ENCODE results near the gene RPL18. TPM values are rescaled to one million over a fixed set of nuclear protein-coding genes. Genes with fewer than 3 reads are reported as not detected.
"Not testable (repeated sequence)": the region's sequence is repeated elsewhere in the genome, so short reads cannot be mapped to it uniquely, and the experiment has no call there.

Gene RPL18
- total RNA-seq, 2 donors from 2014 or later: 1,120 to 1,389 TPM

DNA sequence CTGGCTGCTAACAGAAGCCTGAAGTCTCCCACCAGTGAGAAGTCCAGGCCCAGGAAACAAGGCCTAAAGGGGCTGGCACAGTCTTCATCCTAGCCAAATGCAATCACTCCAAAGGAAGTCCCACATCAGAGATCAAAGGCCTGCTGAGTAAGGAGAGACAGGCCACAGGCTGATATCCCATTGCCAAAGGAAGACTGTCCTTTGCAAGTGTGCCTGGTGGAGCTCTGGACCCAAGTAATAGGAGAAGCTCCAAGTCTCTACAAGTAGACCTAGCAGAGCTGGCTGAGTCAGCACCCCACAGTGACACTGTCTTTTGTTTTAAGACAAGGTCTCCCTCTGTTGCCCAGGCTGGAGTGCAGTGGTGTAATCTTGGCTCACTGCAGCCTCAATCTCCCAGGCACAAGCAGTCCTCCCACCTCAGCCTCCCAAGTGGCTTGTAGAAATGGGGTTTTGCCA lies 13.7 kb upstream of the RPL18 start:
- TF ChIP-seq, protein P1, sequence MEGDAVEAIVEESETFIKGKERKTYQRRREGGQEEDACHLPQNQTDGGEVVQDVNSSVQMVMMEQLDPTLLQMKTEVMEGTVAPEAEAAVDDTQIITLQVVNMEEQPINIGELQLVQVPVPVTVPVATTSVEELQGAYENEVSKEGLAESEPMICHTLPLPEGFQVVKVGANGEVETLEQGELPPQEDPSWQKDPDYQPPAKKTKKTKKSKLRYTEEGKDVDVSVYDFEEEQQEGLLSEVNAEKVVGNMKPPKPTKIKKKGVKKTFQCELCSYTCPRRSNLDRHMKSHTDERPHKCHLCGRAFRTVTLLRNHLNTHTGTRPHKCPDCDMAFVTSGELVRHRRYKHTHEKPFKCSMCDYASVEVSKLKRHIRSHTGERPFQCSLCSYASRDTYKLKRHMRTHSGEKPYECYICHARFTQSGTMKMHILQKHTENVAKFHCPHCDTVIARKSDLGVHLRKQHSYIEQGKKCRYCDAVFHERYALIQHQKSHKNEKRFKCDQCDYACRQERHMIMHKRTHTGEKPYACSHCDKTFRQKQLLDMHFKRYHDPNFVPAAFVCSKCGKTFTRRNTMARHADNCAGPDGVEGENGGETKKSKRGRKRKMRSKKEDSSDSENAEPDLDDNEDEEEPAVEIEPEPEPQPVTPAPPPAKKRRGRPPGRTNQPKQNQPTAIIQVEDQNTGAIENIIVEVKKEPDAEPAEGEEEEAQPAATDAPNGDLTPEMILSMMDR (IDR thresholded peaks at IDR 0.05): no peak
- H3K9me3 ChIP-seq: no peaks in the 10 kb centered on the region
- ATAC-seq (ENCODE audit: insufficient number of reproducible peaks, low FRiP score, low read depth) (no peak), DNase-seq (ENCODE audit: low spot score) (no peak)
- H3K27me3 ChIP-seq (replicated peaks; ENCODE audit: insufficient read depth): no peaks in the 10 kb centered on the region
- peak overlapping the region; percentile 18 to 44 for H3K27ac ChIP-seq
- H3K36me3 ChIP-seq: no peaks in the 10 kb centered on the region
- peaks cover 39 to 69% of the 10 kb centered on the region in 2 donors for H3K4me1 ChIP-seq (ENCODE audit: control insufficient read depth in 1 of 2, low read depth in 2 of 2)
- H3K4me3 ChIP-seq: no peak overlapping the region

DNA sequence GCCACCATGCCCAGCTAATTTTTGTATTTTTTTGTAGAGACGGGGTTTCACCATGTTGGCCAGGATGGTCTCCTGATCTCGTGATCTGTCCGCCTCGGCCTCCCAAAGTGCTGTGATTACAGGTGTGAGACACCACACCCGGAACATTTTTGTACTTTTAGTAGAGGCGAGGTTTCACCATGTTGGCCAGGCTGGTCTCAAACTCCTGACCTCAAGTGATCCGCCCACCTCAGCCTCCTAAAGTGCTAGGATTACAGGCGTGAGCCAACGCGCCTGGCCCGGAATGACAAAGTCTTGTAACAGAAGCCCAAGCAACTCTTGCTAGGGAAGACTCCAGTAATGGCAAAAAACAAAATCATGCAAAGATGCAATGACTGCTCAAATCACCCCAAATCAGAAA lies 13.3 kb upstream of the RPL18 start:
- not testable (repeated sequence) for H3K27me3 ChIP-seq (replicated peaks; ENCODE audit: insufficient read depth); H3K9me3 ChIP-seq; H3K4me3 ChIP-seq; DNase-seq (ENCODE audit: low spot score); H3K36me3 ChIP-seq; ATAC-seq (ENCODE audit: insufficient number of reproducible peaks, low FRiP score, low read depth)
- peaks cover 39 to 69% of the 10 kb centered on the region in 2 donors for H3K4me1 ChIP-seq (ENCODE audit: control insufficient read depth in 1 of 2, low read depth in 2 of 2)
- peak overlapping the region in 1 of 2 donors; percentile 44 for H3K27ac ChIP-seq

DNA sequence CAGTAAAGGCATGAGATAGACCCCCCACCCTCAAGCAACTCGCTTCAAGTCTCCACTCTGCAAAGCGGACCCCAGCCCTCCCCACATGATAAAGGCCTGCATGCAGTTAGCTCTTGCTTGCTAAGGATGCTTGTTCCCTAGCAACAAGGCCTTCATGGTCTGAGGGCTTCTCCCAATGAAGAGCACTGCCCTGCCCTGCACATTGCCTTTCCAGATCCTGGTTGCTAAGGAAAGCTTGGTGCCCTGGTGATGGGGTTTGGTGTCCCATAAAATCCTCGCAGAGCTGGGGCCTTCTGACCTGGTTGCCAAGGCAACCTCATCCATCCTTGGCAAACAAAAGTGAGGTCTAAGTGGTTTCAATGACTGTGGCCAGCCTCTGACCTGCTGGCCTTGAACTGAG lies 12.2 kb upstream of the RPL18 start:
- Histone ChIP-seq H3K27ac (peak overlapping the region; percentile 74 to 86), H3K27me3 (replicated peaks; ENCODE audit: insufficient read depth) (no peaks in the 10 kb centered on the region), H3K9me3 (no peaks in the 10 kb centered on the region), H3K4me3 (peak overlapping the region; percentile 60), H3K36me3 (no peaks in the 10 kb centered on the region), H3K4me1 (ENCODE audit: control insufficient read depth in 1 of 2, low read depth in 2 of 2) (peaks cover 37 to 62% of the 10 kb centered on the region in 2 donors)
- TF ChIP-seq, protein P1 (IDR thresholded peaks at IDR 0.05): no peak
- ATAC-seq (ENCODE audit: insufficient number of reproducible peaks, low FRiP score, low read depth) (no peak), DNase-seq (ENCODE audit: low spot score) (no peak)

DNA sequence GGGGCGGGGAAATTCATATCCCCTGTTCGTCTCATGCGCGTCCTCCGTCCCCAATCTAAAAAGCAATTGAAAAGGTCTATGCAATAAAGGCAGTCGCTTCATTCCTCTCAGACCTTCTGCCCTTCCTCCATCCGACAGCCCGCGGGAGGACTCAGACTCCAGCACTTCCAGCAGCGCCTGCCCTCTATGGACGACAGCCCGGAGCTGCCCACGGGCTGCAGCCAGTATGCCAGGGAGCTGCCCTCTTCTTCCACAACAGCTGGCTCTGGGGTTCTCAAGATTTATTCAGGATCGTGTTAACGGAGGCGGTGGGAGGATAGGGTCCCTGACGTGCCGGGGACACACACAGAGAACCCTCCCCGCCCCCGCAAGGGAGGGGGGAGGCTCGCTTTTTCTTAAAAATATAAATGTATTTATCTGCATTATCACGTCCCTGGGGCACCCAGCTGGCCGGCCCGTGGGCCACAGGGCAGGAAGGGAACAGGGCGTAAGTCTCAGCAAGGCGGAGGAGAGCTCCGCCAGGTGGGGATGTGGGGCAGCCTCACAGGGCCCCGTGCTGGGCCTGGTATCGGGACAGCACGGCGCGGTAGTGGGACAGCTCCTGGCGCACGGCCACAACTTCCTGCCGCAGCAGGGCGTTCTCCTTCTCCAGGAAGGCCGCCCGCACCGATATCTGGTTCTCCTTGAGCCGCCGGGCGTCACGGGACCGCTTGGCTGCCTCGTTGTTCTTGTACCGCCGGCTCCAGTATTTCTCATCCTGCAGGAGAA lies 11.5 kb upstream of the RPL18 start:
- ATAC-seq (ENCODE audit: insufficient number of reproducible peaks, low FRiP score, low read depth): no peak
- Histone ChIP-seq H3K4me1 (ENCODE audit: control insufficient read depth in 1 of 2, low read depth in 2 of 2) (peaks cover 37 to 55% of the 10 kb centered on the region in 2 donors), H3K27me3 (replicated peaks; ENCODE audit: insufficient read depth) (no peaks in the 10 kb centered on the region), H3K27ac (peak overlapping the region; percentile 74 to 86), H3K4me3 (peak overlapping the region; percentile 60), H3K9me3 (no peaks in the 10 kb centered on the region), H3K36me3 (peaks cover 3% of the 10 kb centered on the region)
- DNase-seq (ENCODE audit: low spot score): no peak
- TF ChIP-seq, protein P1 (IDR thresholded peaks at IDR 0.05): no peak

DNA sequence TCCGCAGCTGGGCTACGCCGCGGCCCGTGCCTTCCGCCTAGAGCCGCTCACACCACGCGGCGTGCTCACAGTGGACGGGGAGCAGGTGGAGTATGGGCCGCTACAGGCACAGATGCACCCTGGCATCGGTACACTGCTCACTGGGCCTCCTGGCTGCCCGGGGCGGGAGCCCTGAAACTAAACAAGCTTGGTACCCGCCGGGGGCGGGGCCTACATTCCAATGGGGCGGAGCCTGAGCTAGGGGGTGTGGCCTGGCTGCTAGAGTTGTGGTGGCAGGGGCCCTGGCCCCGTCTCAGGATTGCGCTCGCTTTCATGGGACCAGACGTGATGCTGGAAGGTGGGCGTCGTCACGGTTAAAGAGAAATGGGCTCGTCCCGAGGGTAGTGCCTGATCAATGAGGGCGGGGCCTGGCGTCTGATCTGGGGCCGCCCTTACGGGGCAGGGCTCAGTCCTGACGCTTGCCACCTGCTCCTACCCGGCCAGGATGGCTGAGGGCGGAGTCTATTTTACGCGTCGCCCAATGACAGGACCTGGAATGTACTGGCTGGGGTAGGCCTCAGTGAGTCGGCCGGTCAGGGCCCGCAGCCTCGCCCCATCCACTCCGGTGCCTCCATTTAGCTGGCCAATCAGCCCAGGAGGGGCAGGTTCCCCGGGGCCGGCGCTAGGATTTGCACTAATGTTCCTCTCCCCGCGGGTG lies 10.8 kb upstream of the RPL18 start:
- ATAC-seq (ENCODE audit: insufficient number of reproducible peaks, low FRiP score, low read depth) (no peak), DNase-seq (ENCODE audit: low spot score) (no peak)
- TF ChIP-seq, protein P1 (IDR thresholded peaks at IDR 0.05): no peak
- Histone ChIP-seq H3K27me3 (replicated peaks; ENCODE audit: insufficient read depth) (no peaks in the 10 kb centered on the region), H3K4me1 (ENCODE audit: control insufficient read depth in 1 of 2, low read depth in 2 of 2) (peaks cover 36 to 56% of the 10 kb centered on the region in 2 donors), H3K27ac (peak overlapping the region; percentile 74 to 86), H3K36me3 (peaks cover 3% of the 10 kb centered on the region), H3K9me3 (no peaks in the 10 kb centered on the region), H3K4me3 (peak overlapping the region; percentile 60)

All from thoracic aorta (tissue), 2 donors.